Measurements from ENCODE around the gene TRA2A.

DNA sequence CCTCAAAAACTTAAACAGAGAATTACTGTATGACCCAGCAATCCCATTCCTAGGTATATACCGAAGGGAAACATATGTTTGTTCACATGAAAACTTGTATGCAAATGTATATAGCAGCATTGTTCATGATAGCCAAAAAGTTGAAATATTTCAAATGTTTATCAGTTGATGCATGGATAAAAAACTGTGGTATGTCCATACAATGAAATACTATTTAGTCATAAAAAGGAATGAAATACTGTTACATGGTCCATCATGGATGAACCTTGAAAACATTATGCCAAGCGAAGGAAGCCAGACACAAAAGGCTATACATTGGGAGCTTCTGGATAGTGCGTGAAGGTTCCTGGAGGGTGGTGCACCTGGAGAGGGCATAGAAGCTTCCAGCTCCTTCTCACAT lies 11.0 kb upstream of the TRA2A start:
- TF ChIP-seq CTCF (IDR thresholded peaks at IDR 0.05): no peak
- TF ChIP-seq POLR2AphosphoS5 (IDR thresholded peaks at IDR 0.05): no peak
- TF ChIP-seq EP300 (IDR thresholded peaks at IDR 0.05): no peak
- TF ChIP-seq POLR2A (IDR thresholded peaks at IDR 0.05): no peak
